ENCODE results near the gene HOXB1. TPM values are rescaled to one million over a fixed set of nuclear protein-coding genes. Genes with fewer than 3 reads are reported as not detected.
A peak's percentile ranks its signal among the peaks of the same experiment; 100 is the strongest.

Gene HOXB1
- total and polyA plus RNA-seq, 4 donors: not detected

GRCh38 chr17:48545539-48545938 lies 14.7 kb upstream of the HOXB1 start:
- Histone ChIP-seq H3K27me3 (ENCODE audit: control insufficient read depth in 4 of 4, insufficient read depth in 4 of 4, low read length in 3 of 4) (peaks cover 2 to 13% (median 5%) of the 10 kb centered on the region in 4 donors), H3K4me1 (ENCODE audit: control insufficient read depth in 4 of 4, insufficient read depth in 4 of 4, low read length in 3 of 4) (peaks cover 0 to 12% (median 3%) of the 10 kb centered on the region in 4 donors)
- 85% methylated on average over 1 of the region's 1 CpG for WGBS

GRCh38 chr17:48545022-48545375 lies 14.2 kb upstream of the HOXB1 start, which contains the start of gene HOXB2:
Gene HOXB2 (minus strand): TSS chr17:48545109. CDS start chr17:48544911, 198 bp downstream.
- DNase-seq (ENCODE audit: low spot score): no peak
- Histone ChIP-seq H3K27me3 (ENCODE audit: control insufficient read depth in 4 of 4, insufficient read depth in 4 of 4, low read length in 3 of 4) (peaks cover 2 to 13% (median 3%) of the 10 kb centered on the region in 4 donors), H3K36me3 (ENCODE audit: control insufficient read depth in 4 of 4, insufficient read depth in 3 of 4, low read depth in 1 of 4, low read length in 3 of 4) (no peaks in the 10 kb centered on the region), H3K4me3 (ENCODE audit: low read depth in 1 of 3, low read length in 3 of 3) (peak within 1 kb of the TSS; percentile 19 to 57 (median 44)), H3K27ac (ENCODE audit: low read depth in 1 of 2, low read length in 2 of 2) (peak within 1 kb of the TSS; percentile 61 to 77), H3K9ac (ENCODE audit: low read depth in 1 of 2, low read length in 2 of 2) (no peak within 1 kb of the TSS), H3K4me1 (ENCODE audit: control insufficient read depth in 4 of 4, insufficient read depth in 4 of 4, low read length in 3 of 4) (peaks cover 0 to 12% (median 3%) of the 10 kb centered on the region in 4 donors), H3K9me3 (ENCODE audit: control insufficient read depth in 4 of 4, low read length in 3 of 4) (no peaks in the 10 kb centered on the region)
- TF ChIP-seq FOXA1 (IDR thresholded peaks at IDR 0.05) (no peak), HNF4A (conservative IDR thresholded peaks at IDR 0.05) (no peak), YY1 (IDR thresholded peaks at IDR 0.05) (no peak), REST (IDR thresholded peaks at IDR 0.05) (no peak), RAD21 (IDR thresholded peaks at IDR 0.05) (no peak), NR2F2 (IDR thresholded peaks at IDR 0.05) (no peak), GABPA (IDR thresholded peaks at IDR 0.05 in 1 of 2, conservative IDR thresholded peaks at IDR 0.05 in 1 of 2) (no peak), JUND (IDR thresholded peaks at IDR 0.05) (no peak), FOXA2 (IDR thresholded peaks at IDR 0.05) (no peak), RXRA (IDR thresholded peaks at IDR 0.05) (no peak), HNF4G (IDR thresholded peaks at IDR 0.05) (no peak), ATF3 (IDR thresholded peaks at IDR 0.05) (no peak), CTCF (IDR thresholded peaks at IDR 0.05; ENCODE audit: low read depth, low read length, missing input control) (no peak), ZBTB33 (IDR thresholded peaks at IDR 0.05) (no peak), SP1 (IDR thresholded peaks at IDR 0.05) (no peak), TAF1 (conservative IDR thresholded peaks at IDR 0.05) (no peak), MAX (IDR thresholded peaks at IDR 0.05) (no peak), EGR1 (IDR thresholded peaks at IDR 0.05; ENCODE audit: low read depth in 2 of 2) (no peak)
- WGBS: 26% methylated on average over 12 of the region's 12 CpGs

More at GRCh38 chr17:48545539-48545938, 14.7 kb upstream of the HOXB1 start:
- H3K9me3 ChIP-seq (ENCODE audit: control insufficient read depth in 4 of 4, low read length in 3 of 4): no peaks in the 10 kb centered on the region
- peak overlapping the region; percentile 61 to 77 for H3K27ac ChIP-seq (ENCODE audit: low read depth in 1 of 2, low read length in 2 of 2)
- no peak overlapping the region for H3K9ac ChIP-seq (ENCODE audit: low read depth in 1 of 2, low read length in 2 of 2)
- TF ChIP-seq HNF4G (IDR thresholded peaks at IDR 0.05) (no peak), NR2F2 (IDR thresholded peaks at IDR 0.05) (no peak), JUND (IDR thresholded peaks at IDR 0.05) (no peak), TAF1 (conservative IDR thresholded peaks at IDR 0.05) (no peak)
- no peak overlapping the region for H3K4me3 ChIP-seq (ENCODE audit: low read depth in 1 of 3, low read length in 3 of 3)
- no peaks in the 10 kb centered on the region for H3K36me3 ChIP-seq (ENCODE audit: control insufficient read depth in 4 of 4, insufficient read depth in 3 of 4, low read depth in 1 of 4, low read length in 3 of 4)
- DNase-seq (ENCODE audit: low spot score): no peak
